ENCODE results near the gene CLEC2L.

The CLEC2L gene

DNA sequence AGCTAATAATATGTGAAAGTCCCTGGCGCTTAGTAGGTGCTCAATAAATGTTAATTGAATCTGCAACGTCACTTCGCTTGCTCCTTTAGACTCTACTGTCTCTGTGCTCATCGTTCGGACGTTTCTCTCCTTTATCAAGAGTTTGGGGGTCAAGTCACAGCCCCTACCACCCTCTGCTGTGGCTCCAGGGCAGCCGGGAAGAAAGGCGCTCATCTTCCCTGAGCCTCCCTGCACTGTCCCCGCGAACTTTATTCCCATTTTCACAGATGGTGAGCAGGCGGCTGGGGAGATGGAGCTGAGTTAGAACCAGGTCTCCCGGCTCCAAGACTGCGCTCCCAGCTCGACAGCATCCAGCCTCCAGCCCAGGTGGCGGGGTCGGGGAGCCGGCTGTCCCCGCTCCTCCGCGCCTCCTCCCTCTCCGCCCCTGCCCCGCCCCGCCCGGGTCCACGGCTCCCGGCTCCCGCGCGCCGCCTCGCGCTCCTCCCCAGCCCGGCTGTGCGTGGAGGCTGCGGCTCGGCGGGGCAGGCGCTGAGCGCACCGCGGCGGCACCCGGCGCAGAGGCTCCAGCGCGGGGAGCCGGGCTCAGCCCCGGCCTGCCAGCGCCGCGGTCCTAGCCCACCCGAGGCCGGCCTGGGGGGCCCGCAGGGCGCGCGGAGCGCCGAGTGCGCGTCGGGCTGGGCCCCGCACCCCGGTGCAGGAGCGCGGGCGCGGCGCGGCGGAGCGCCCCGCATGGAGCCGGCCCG is at the start of gene CLEC2L:
Gene CLEC2L (plus strand): TSS at position 487 of the 743 bp plus-strand sequence. CDS start 243 bp downstream, at position 730.
- peak in 1 of 2 donors; percentile 14 for DNase-seq (ENCODE audit: low read depth in 2 of 2)

GRCh38 chr7:139476139-139476538 is 47.3 kb upstream of the CLEC2L start:
- no peak for DNase-seq (ENCODE audit: low read depth in 2 of 2)

GRCh38 chr7:139476891-139477290 is 46.6 kb upstream of the CLEC2L start:
- no peak for DNase-seq (ENCODE audit: low read depth in 2 of 2)

DNA sequence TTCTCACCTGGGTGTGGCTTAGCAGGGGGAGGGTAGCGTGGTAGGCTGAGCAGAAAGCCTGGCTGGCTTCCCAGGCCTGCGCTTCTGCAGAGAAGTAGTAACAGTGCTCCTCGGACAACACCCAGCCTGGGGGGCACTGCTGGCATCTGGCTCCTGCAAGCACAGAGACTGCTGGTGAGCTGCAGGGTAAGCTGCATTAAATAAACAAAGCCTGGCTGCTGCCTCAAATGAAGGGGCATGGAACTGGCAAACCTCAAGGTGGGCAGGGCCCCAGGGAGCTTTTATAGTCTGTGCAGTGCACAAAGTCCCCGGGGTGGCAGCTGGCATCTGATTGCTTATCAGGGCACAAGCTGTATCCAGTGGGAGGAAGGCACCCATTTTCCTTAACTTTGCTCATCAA is 43.9 kb upstream of the CLEC2L start:
- DNase-seq (ENCODE audit: low read depth in 2 of 2), result no peak

GRCh38 chr7:139481364-139481763 is 42.1 kb upstream of the CLEC2L start:
- DNase-seq (ENCODE audit: low read depth in 2 of 2), result no peak

DNA sequence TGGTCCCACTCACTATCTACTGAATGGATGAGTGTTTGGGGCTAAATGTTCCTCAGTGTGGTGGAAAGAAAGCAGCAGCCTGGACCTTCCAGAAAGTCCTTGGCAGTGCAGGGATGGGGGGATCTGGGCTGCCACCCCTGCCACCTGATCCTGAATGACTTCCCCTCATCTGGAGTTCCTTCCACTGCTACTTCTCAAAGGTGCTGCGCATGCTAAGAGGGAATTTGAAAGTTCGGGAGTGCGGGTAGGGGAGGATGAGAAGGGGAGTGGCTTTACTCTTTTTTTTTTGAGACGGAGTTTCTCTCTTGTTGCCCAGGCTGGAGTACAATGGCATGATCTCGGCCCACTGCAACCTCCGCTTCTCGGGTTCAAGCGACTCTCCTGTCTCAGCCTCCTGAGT is 41.4 kb upstream of the CLEC2L start:
- no peak for DNase-seq (ENCODE audit: low read depth in 2 of 2)

GRCh38 chr7:139482662-139483466 is 40.6 kb upstream of the CLEC2L start:
- DNase-seq (ENCODE audit: low read depth in 2 of 2), result peak in 1 of 2 donors; percentile 7

DNA sequence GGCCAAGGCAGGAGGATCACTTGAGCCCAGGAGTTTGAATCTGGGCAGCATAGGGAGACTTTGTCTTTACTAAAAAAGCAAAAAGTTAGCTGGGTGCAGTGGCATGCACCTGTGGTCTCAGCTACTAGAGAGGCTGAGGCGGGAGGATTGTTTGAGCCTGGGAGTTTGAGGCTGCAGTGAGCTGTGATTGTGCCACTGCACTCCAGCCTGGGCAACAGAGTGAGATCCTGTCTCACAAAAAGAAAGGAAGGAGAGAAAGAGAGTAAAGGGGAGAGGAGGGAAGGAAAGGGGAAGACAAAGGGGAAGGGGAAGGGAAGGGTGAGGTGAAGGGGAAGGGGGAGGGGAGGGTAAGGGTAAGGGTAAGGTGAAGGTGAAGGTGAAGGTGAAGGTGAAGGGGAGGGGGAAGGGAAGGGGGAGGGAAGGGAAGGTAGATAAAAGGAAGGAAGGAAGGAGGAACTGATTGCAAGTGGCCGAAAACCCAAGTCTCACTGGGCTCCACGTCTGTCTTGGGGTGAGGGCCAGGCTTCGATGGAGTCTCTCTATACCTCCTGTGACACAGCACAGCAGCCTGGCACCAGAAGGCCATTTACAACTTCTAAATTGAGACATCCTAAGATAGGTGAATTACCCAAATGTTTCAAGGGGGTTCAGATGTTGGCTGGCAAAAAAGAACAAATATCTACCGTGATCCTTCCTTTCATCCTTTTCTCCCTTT is 36.0 kb upstream of the CLEC2L start:
- no peak for DNase-seq (ENCODE audit: low read depth in 2 of 2)

- DNase-seq (ENCODE audit: low read depth in 2 of 2), result no peak
Observed at GRCh38 chr7:139488810-139489209, 34.7 kb upstream of the CLEC2L start.

- DNase-seq (ENCODE audit: low read depth in 2 of 2), result no peak
Observed at GRCh38 chr7:139490130-139490529, 33.4 kb upstream of the CLEC2L start.

- no peak for DNase-seq (ENCODE audit: low read depth in 2 of 2)
Observed at GRCh38 chr7:139492293-139492692, 31.2 kb upstream of the CLEC2L start.

- no peak for DNase-seq (ENCODE audit: low read depth in 2 of 2)
Observed at GRCh38 chr7:139494835-139495579, 28.5 kb upstream of the CLEC2L start.

DNA sequence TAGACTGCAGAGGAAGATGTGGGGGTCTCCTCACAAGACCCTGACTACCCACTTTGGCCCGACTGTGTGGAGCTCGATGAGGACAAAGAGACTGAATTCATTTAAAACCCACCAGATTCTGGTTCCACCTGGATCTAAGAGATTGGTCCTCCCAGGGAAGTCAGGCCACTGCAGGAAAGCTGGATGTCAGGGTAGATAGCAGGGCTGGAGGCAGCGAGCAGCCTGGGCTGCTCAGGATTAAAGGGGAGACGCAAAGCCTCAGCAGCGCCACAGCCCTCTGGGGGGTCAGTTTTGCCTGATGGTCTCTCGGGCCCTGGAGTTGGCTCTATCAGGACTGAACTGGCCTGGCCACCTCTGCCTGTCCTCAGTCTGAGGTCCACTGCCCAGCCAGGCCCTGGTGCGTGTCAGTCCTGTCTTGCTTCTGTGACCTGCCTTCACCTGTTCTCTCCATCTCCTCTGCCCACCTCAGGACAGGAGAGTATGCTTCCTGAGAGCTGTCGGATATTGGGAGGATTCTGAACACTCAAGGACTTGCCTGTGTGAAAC is 27.8 kb upstream of the CLEC2L start:
- no peak for DNase-seq (ENCODE audit: low read depth in 2 of 2)

DNA sequence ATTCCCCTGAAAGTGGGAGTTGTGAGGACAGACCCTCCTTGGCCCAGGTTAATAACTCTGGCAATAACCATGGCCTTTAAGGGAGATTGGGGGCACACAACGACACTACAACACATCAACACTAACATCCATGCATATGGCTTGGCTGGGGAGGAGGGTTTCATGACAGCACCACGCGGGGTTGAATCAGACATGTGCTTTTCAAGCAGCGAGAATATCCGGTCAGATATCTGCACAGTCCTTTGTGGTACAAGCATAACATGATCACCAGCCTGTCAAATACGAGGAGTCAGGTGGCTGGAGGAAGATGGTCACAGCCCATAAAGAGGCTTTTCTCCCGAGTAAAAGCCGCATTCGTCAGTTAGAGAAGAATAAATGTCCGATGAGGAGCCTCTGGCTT is 27.0 kb upstream of the CLEC2L start:
- no peak for DNase-seq (ENCODE audit: low read depth in 2 of 2)

GRCh38 chr7:139500770-139501138 is 22.7 kb upstream of the CLEC2L start:
- DNase-seq (ENCODE audit: low read depth in 2 of 2), result no peak

DNA sequence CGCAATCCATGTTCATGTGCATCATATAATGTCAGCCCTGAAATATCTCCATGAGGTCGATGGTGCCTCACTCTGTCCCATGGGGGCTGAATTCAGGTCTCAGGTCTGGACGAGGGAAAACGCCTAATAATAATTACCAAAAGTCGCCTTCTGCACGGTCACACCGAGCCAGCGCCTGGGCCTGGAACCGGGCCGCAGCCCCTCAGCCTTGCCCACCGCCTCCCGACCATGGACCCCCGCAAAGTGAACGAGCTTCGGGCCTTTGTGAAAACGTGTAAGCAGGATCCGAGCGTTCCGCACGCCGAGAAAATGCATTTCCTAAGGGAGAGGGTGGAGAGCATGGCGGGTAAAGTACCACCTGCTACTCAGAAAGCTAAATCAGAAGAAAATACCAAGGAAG is 21.3 kb upstream of the CLEC2L start:
- DNase-seq (ENCODE audit: low read depth in 2 of 2), result no peak

DNA sequence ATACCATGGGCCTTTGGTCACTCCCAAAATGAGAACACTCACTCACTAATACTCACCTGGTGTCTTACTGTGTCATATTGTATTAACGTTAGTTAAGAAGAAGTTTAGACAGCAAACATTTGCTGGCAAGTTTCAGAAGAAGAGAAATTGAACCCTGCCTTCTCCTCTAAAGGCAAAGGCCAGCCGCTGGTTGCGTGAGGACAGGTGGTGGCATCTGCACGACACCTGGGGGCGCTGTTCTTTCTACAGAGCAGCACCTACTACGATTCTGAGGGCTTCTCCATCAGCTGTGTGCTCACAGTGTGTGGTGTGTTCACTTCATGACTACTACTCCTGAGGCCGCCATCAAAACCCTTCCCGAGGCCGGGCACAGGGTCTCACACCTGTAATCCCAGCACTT is 17.9 kb upstream of the CLEC2L start:
- DNase-seq (ENCODE audit: low read depth in 2 of 2), result peak in 1 of 2 donors; percentile 8

GRCh38 chr7:139509535-139509934 is 13.9 kb upstream of the CLEC2L start:
- DNase-seq (ENCODE audit: low read depth in 2 of 2), result no peak

- no peak for DNase-seq (ENCODE audit: low read depth in 2 of 2)
Observed at GRCh38 chr7:139511315-139511714, 12.2 kb upstream of the CLEC2L start.

DNA sequence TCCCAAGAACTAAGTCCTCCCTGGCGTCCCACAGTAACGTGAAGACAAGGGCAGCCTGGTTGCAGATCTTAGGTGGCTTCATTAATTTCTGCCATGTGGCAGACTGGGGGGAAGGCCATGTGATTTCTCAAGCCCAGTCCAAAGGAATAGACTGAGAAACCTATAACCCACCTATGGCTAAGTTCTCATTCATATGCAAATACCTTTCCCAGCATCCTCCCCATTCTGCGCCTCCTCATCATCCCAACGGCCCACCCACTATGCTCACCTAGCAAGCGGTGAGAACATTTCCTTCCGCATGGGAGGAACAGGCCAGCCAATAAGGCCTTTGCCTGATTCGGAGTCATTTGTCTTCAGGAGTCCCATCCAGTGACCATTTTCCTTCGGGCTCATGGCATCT is 8.2 kb upstream of the CLEC2L start:
- DNase-seq (ENCODE audit: low read depth in 2 of 2), result no peak

GRCh38 chr7:139521439-139521838 is 2.0 kb upstream of the CLEC2L start:
- no peak for DNase-seq (ENCODE audit: low read depth in 2 of 2)

DNA sequence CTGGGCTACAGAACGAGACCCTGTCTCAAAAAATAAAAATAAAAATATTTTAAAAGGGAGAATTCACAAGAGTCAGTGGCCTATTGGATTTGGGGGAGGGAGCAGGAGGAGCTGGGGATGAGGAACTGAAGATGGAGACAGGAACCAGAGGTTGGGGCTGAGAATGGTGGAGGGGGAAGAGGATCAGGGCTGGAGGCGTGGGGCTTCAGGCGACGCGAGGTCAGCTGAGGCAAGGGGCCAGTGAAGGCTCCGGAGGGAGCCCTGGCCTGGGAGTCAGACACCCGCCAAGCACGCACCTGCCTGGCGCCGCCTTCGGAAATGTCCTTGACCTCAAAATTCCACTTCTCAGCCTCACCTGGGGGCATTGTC is 671 bp upstream of the CLEC2L start:
- no peak for DNase-seq (ENCODE audit: low read depth in 2 of 2)

Data from stimulated activated CD4-positive, alpha-beta T cell treated with anti-CD3 and anti-CD28 coated beads, Interleukin-4, amount 100 ng/mL, for 48 hours (primary cell).